Activated effector memory CD4-positive, alpha-beta T cell treated with Interleukin-2 at 50 U/mL for 16 hours (primary cell): ENCODE measurements around the gene BCAR3.
"Not testable (repeated sequence)": the region's sequence is repeated elsewhere in the genome, so short reads cannot be mapped to it uniquely, and the experiment has no call there.

Experiments
- DNase-seq: peaks from one replicate; pipeline ENCODE4 v3.0.0-alpha.2; 2020

The BCAR3 gene

GRCh38 chr1:93571623-93572310 is 109.9 kb downstream of the BCAR3 start:
- no peak for DNase-seq

DNA sequence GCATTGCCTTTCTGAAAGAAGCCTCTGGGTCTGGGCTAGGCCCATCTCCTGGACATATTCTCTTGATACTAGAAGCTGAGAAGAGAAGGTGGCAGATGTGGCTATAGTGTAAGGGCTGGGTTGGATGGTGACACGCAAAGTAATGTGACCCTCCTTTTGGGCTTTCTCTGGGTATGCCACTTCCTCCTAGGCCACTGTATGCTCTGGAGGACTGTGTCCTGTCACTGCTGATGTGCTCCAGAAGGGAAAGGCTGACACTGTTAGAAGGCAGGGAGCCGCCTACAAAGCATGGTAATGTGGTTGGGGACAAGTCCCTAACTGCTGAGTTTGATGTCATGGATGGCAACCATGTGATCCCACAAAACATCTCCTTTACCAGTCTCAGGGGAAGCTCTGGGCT is 112.1 kb downstream of the BCAR3 start:
- DNase-seq = no peak

DNA sequence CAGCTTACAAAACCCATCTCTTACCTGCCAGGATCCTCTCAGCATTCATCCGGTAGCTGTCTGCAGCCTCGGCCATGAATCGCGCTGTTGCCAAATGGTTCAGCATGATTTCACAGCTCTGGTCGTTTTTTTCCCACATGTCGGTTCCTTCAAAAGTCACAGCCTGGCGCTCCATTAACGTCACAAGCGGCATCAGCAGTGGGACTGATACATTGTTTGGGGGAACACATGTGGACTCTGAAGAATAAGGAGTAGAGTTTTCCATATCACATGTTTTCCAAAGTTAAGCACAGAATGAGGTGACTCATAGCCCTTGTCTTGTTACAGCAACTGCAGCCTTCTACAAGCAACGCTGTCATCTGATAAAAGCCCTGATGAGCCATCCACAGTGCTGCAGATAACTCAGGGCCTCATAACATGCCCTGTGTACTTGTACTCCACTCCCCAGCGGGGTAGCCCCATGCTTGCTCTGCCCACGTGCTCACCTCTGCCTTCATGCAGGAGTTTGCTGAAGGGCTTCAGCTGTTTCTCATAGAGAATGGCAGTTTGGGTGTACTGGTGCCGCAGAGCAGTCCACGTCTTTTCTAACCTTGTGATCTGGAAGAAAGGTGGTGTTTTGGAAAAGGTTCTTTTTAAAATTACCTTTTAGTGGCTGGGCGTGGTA is 114.2 kb downstream of the BCAR3 start:
- no peak for DNase-seq

DNA sequence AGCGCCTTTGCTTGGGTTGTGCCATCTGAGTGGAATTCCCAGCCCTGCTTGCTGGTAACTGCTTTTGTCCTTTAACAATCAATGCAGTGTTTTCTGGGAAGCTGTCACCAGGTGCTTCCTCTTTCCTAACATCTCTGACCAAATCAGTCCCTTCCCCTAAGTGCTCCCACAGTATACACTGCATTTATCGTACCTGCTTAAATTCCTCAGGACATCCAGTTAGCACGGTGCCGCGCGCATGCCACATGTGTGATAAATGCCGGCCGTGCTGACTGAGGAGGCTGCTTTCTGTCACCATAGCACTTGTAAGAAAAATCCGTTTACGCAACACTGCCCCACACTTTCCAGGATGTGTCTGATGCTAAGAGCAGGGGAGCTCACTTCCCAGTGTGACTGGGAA is 115.4 kb downstream of the BCAR3 start:
- no peak for DNase-seq

GRCh38 chr1:93565496-93566206 is 116.0 kb downstream of the BCAR3 start:
- DNase-seq = no peak

- no peak for DNase-seq
Measured at GRCh38 chr1:93559695-93560094, 121.9 kb downstream of the BCAR3 start.

DNA sequence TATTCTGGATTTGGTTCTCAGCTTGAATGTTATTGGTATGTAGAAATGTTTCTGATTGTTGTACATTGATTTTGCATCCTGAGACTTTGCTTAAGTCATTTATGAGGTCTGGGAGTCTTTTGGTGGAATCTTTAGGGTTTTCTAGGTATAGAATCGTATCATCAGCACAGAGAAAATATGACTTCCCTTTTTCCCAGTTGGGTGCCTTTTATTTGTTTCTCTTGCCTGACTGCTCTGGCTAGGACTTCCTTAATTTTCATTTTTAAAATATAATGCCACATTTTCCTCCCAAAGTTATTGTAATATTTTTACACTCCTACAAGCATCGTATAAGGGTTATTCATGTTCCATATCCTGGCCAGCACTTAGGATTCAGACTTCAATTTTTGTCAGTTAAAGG is 122.6 kb downstream of the BCAR3 start:
- DNase-seq = no peak

DNA sequence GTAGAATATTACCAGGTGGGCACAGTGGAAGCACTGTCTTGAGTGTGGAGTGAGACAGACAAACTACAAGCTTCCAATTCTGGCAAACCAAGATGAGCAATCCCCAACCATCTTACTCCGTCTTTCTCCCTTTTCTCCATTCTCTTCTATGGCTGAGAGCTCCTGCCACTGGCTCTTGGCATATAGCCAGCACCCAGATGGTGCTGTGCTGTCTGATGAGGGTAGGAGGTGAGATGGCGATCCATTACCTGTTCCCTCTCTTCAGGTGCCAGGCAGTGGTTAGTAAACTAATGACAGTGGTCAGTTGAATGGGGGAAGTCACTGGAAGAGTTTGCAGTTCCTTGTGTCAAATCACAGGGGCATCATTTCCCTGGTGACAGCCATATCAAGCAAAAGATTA is 125.3 kb downstream of the BCAR3 start:
- DNase-seq = no peak

GRCh38 chr1:93554883-93555872 is 126.5 kb downstream of the BCAR3 start:
- DNase-seq = no peak

- not testable (repeated sequence) for DNase-seq
Measured at GRCh38 chr1:93553886-93554490, 127.6 kb downstream of the BCAR3 start.

DNA sequence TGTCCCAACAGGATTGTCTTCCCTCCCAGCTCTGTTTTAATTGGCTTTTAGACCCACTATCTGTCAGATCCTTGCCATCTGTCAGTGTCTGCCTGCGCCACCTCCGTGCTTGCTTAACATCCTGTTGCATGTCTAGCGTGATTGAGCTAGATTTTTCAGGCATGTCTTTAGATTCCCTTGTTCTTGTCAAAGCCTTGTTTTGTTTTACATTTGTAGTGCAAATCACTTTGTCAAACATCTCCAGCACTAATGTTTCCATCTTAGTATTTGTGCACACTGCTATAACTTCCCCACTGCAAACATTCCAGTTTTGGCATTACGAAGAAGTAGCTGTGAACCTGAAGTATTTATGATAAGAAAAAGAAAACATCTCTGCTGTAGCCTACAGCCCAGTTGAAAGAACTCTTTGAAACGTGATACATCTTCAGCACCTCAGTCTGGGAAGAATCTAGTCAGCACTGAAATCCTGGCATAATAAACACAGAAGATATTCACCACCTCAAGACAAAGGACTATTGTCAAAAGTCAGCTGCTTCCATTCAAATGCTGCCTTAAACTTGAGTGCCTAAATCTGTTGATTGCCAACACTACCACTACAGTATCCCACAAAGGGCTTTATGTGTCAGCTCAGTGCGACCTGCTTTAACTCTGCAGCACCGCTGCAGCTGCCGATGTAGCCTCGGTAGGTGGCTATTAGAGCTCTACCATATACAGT is 128.7 kb downstream of the BCAR3 start:
- DNase-seq = no peak

- DNase-seq = no peak
Measured at GRCh38 chr1:93549811-93550210, 131.8 kb downstream of the BCAR3 start.

- no peak for DNase-seq
Measured at GRCh38 chr1:93549131-93549530, 132.5 kb downstream of the BCAR3 start.

- DNase-seq = no peak
Measured at GRCh38 chr1:93546162-93546863, 135.3 kb downstream of the BCAR3 start.

DNA sequence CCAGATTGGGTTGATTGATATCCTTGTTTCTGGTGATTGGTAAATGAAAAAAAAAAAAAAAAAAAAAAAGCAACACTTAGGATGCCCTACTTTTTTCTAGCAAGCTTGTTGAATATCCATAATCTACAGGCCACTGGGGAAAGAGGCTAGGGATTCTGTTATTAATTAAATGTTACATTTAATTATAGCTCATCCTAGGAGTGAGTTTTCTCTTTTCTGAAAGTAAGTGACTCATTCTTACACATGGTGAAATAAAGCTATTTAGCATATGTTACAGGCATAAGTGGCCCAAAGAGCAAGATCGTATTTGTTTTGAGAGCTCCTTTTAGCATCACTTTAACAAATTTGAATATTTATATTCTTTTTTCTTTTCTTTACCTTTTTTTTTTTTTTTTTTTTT is 139.2 kb downstream of the BCAR3 start:
- DNase-seq = no peak

DNA sequence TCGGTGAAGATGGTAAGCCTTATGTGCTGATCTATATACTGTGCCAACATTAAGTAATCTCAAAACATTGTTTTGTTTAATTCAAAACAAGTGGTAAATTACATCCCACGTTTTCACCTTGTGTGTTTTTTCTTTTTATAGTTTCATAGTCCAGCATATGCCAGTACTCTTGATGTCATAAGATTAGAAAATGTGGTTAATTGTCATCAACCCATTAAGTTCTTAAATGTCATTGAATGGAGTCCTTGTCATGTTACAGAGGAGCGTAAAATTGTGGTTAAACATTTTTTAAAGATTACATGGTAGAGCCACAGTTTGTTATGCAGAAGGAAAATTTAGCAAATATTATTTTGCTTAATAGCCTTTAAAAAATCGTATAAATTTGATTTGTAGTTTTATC is 140.6 kb downstream of the BCAR3 start:
- no peak for DNase-seq

DNA sequence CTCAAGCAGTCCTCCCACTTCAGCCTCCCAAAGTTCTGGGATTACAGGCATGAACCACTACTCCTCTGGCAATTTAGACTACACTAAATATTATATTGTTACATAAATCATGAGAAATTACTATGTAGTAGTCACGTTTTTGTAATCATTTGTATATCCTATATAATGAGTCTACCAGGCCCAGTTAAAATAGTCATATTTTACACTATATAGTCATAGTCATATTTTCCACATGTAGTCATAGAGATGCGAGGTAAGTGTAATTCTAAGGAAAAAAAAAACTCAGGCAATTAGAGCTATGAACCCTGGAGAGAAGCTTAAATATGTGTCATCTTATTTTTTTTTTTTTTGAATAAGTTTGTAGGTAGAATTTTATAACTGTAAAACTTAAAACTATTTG is 143.7 kb downstream of the BCAR3 start:
- DNase-seq = no peak

DNA sequence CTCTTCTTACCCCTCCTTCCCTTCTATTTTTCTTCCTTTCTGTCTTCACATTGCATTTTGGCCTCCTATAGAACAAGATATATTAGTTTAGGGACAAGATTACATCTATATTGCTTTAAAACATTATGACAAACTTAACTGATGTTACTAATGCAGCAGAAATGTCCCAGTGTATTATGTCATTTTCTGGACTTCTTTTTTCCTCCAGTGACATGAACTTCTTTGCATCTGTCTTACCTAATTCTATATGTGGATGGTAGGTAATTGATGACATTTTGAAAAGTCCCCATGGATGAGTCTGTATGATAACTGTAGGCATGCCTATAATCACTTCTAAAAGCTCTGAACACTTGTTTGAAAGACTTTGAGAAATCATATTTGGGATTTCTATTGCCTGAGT is 144.2 kb downstream of the BCAR3 start:
- no peak for DNase-seq

DNA sequence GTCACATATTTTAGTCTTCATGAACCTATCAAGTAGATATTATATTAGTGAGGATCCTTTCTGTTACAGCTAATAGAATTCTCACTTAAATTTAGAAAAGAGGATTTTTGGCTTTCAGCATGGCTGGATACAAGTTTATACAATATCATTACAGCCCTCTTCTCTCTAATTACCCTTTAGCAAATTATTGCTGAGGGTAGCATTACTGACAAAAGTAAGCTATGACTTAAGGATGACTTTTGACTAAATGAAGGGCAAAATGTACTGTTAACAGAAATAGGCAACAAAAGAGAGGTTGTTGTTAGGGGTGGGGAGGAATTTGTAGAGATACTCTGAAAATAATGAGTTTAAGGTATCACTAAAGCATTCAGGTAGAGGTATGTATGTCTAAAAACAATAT is 148.0 kb downstream of the BCAR3 start:
- no peak for DNase-seq

GRCh38 chr1:93532780-93533378 is 148.8 kb downstream of the BCAR3 start:
- no peak for DNase-seq

DNA sequence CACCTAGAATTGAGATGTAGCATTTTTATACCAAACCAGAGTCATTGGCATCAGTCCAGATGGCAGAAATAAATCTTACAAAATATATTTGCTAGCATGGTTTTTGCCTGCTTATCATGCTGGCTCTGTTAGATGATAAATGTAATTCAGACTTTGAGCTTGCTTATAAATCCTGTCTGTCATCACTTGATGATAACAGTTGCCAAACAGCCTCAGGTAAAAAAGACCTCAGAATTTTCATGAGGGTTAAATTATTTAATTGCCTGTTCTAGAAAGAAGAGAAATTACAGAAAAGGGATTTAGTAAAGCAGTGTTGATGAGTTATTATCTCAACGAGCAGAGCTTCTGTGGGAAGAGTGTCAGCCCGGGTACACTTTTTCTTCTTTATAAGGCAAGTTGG is 150.4 kb downstream of the BCAR3 start:
- DNase-seq = no peak
